CD8-positive, alpha-beta memory T cell (primary cell): ENCODE results near the gene RASGRP4. TPM values are rescaled to one million over a fixed set of nuclear protein-coding genes. Genes with fewer than 3 reads are reported as not detected.
"Not testable (repeated sequence)": the region's sequence is repeated elsewhere in the genome, so short reads cannot be mapped to it uniquely, and the experiment has no call there.

ENCODE experiments used
- CTCF ChIA-PET: fragments of 350-600 bp; sonication (Branson Sonifier 250); formaldehyde crosslinking; loops from one replicate; lab custom pipeline; 2021; ENCODE audit warnings: antibody characterized with exemption; lab: Charles Lee
- POLR2A ChIA-PET: fragments of 350-600 bp; sonication (Branson Sonifier 250); formaldehyde crosslinking; loops from one replicate; lab custom pipeline; 2021; ENCODE audit warnings: antibody characterized with exemption; lab: Charles Lee
- DNase-seq, 5 donors: peaks; one replicate each; pipeline versions ENCODE4 v3.0.0 to v3.0.0-alpha.2; 2020 to 2022; ENCODE audit warnings: mixed read lengths in 1 of 5
- H3K27ac ChIP-seq: one replicate; pipeline ENCODE4 v1.7.0; 2013; ENCODE audit warnings: low read depth, mild to moderate bottlenecking, low read length, moderate library complexity
- H3K27me3 ChIP-seq: 2 replicates; pipeline ENCODE4 v1.7.0; 2013; ENCODE audit warnings: low read length, mild to moderate bottlenecking; ENCODE audit not compliant: insufficient read depth, poor library complexity, severe bottlenecking
- H3K36me3 ChIP-seq: 2 replicates; pipeline ENCODE4 v1.7.0; 2013; ENCODE audit warnings: mild to moderate bottlenecking, low read length, moderate library complexity; ENCODE audit not compliant: insufficient read depth
- H3K4me1 ChIP-seq: 2 replicates; pipeline ENCODE4 v1.7.0; 2013; ENCODE audit warnings: mild to moderate bottlenecking, low read length, moderate library complexity; ENCODE audit not compliant: insufficient read depth
- H3K4me3 ChIP-seq: 2 replicates; pipeline ENCODE4 v1.7.0; 2013; ENCODE audit warnings: mild to moderate bottlenecking, low read length
- H3K9me3 ChIP-seq: 2 replicates; pipeline ENCODE4 v1.7.0; 2013; ENCODE audit warnings: mild to moderate bottlenecking, low read length
- H3K27ac Mint-ChIP-seq, 8 donors: one replicate each; pipeline ENCODE4 v1.8.0; 2020 to 2021; ENCODE audit warnings: mixed read lengths in 8 of 8, mild to moderate bottlenecking in 6 of 8, inconsistent platforms in 3 of 8, moderate library complexity in 3 of 8
- H3K27me3 Mint-ChIP-seq, 2 donors: one replicate each; pipeline ENCODE4 v1.8.0; 2020 to 2021; ENCODE audit warnings: mixed read lengths in 2 of 2, mild to moderate bottlenecking in 1 of 2, moderate library complexity in 1 of 2
- H3K36me3 Mint-ChIP-seq, 3 donors: one replicate each; pipeline ENCODE4 v1.8.0; 2020 to 2021; ENCODE audit warnings: mixed read lengths in 3 of 3, inconsistent platforms in 1 of 3, mild to moderate bottlenecking in 1 of 3
- H3K4me1 Mint-ChIP-seq, 3 donors: one replicate each; pipeline ENCODE4 v1.8.0; 2020 to 2021; ENCODE audit warnings: mixed read lengths in 3 of 3, inconsistent platforms in 1 of 3, mild to moderate bottlenecking in 1 of 3
- H3K4me3 Mint-ChIP-seq, 7 donors: one replicate each; pipeline ENCODE4 v1.8.0; 2020 to 2021; ENCODE audit warnings: mixed read lengths in 7 of 7, mild to moderate bottlenecking in 6 of 7, moderate library complexity in 4 of 7, inconsistent platforms in 2 of 7
- H3K9me3 Mint-ChIP-seq, 5 donors: one replicate each; pipeline ENCODE4 v1.8.0; 2020 to 2022; ENCODE audit warnings: mixed read lengths in 5 of 5, mild to moderate bottlenecking in 3 of 5, moderate library complexity in 2 of 5, inconsistent platforms in 1 of 5
- polyA plus RNA-seq: library from polyadenylated mRNA; unstranded; fragments of 300-500 nt; fragmentation: Illumina TruSeq; gene quantifications from one replicate; pipeline ENCODE4 v1.2.3, GENCODE V29; 2021
- total RNA-seq, 2 experiments: library from RNA; stranded (reverse); gene quantifications; one replicate each; pipeline ENCODE4 v1.2.3, GENCODE V29; 2021

Gene RASGRP4
- total and polyA plus RNA-seq, 3 experiments from 2014 or later: 1.8 to 2.0 TPM; not detected in 1

DNA sequence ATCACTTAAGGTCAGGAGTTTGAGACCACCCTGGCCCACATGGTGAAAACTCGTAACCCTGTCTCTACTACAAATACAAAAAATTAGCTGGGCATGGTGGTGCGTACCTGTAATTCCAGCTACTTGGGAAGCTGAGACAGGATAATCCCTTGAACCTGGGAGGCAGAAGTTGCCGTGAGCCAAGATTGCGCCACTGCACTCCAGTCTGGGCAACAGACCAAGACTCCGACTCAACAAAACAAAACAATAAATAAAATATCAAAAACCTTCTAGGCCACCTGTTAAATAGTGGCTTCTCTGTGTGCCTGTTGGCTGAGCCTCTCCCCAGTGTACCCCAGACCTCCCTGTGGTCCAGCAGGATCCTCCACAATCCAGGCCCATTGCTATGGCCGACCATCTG is 54.9 kb downstream of the RASGRP4 start:
- H3K9me3 Mint-ChIP-seq: no peaks in the 10 kb centered on the region
- CTCF ChIA-PET: no interaction called here

DNA sequence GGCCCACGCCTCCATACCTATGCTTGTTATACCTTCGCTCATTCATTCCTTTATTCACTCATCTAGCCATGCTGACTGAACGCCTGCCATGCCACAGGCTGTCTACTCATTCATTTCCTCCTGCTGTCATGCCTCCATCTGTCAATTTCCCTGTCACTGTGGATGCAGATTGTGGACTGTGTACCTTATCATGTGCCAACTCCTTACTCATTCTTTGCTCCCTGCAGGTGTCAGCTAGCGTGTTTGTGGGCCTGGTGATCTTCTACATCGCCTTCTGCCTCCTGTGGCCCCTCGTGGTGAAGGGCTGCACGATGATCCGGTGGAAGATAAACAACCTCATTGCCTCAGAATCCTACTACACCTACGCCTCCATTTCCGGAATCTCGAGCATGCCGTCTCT is 55.7 kb downstream of the RASGRP4 start:
- H3K4me3 ChIP-seq: no peak overlapping the region
- no peak overlapping the region for H3K27ac ChIP-seq
- CTCF ChIA-PET: interaction anchor here (1.8 kb wide), 1 partner anchor 33 kb away, joined by 4 read pairs; the partner anchor contains the start of gene FAM98C
- H3K9me3 ChIP-seq: no peaks in the 10 kb centered on the region
- POLR2A ChIA-PET: no interaction called here
- no peaks in the 10 kb centered on the region for H3K27me3 ChIP-seq
- Mint-ChIP-seq H3K27ac (peak overlapping the region in 2 of 8 donors; percentile 66 to 85), H3K36me3 (peaks cover 0 to 8% (median 1%) of the 10 kb centered on the region in 3 donors), H3K4me1 (peaks cover 12 to 13% (median 12%) of the 10 kb centered on the region in 3 donors), H3K27me3 (peaks cover 12 to 19% of the 10 kb centered on the region in 2 donors), H3K9me3 (no peaks in the 10 kb centered on the region), H3K4me3 (peak overlapping the region in 1 of 7 donors; percentile 68)
- peaks cover 3% of the 10 kb centered on the region for H3K4me1 ChIP-seq
- DNase-seq: no peak
- H3K36me3 ChIP-seq: no peaks in the 10 kb centered on the region

More for the DNA sequence above, 54.9 kb downstream of the RASGRP4 start:
- no peak overlapping the region for H3K4me3 Mint-ChIP-seq
- POLR2A ChIA-PET: no interaction called here
- H3K4me1 Mint-ChIP-seq: peaks cover 20 to 21% (median 20%) of the 10 kb centered on the region in 3 donors
- Histone ChIP-seq H3K4me3 (no peak overlapping the region), H3K27ac (no peak overlapping the region), H3K9me3 (no peaks in the 10 kb centered on the region), H3K36me3 (peaks cover 3% of the 10 kb centered on the region), H3K4me1 (peaks cover 10% of the 10 kb centered on the region), H3K27me3 (no peaks in the 10 kb centered on the region)
- peak overlapping the region in 1 of 8 donors; percentile 58 for H3K27ac Mint-ChIP-seq
- peaks cover 12 to 19% of the 10 kb centered on the region in 2 donors for H3K27me3 Mint-ChIP-seq
- DNase-seq: no peak
- H3K36me3 Mint-ChIP-seq: peaks cover 0 to 13% (median 3%) of the 10 kb centered on the region in 3 donors

DNA sequence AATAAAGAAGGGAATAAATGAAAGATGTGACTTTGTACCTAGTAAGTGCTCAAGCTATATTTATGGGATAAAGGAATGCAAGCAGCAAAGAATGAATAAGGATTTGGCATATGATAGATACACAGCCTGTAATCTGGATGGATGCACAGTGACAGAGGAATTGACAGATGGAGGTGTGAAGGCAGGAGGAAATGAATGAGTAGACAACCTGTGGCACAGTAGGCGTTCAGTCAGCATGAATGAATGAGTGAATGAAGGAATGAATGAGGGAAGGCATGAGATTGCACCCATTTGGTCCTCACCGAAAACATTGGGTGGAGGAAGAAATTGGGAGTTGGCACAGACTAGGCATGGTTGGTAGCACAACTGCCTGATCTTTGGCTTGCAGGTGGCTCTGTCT is 56.4 kb downstream of the RASGRP4 start:
- Histone ChIP-seq H3K9me3 (no peaks in the 10 kb centered on the region), H3K4me3 (no peak overlapping the region), H3K27me3 (no peaks in the 10 kb centered on the region), H3K27ac (no peak overlapping the region), H3K36me3 (no peaks in the 10 kb centered on the region), H3K4me1 (no peaks in the 10 kb centered on the region)
- peak overlapping the region in 1 of 8 donors; percentile 13 for H3K27ac Mint-ChIP-seq
- peaks cover 12 to 19% of the 10 kb centered on the region in 2 donors for H3K27me3 Mint-ChIP-seq
- H3K36me3 Mint-ChIP-seq: peaks cover 0 to under 1% (median 0%) of the 10 kb centered on the region in 3 donors
- DNase-seq: no peak
- peaks cover 5 to 6% (median 5%) of the 10 kb centered on the region in 3 donors for H3K4me1 Mint-ChIP-seq
- ChIA-PET POLR2A (no interaction called here), CTCF (interaction anchor here (1.8 kb wide), 1 partner anchor 33 kb away, joined by 4 read pairs; the partner anchor contains the start of gene FAM98C)
- no peaks in the 10 kb centered on the region for H3K9me3 Mint-ChIP-seq
- H3K4me3 Mint-ChIP-seq: peak overlapping the region in 1 of 7 donors; percentile 21

DNA sequence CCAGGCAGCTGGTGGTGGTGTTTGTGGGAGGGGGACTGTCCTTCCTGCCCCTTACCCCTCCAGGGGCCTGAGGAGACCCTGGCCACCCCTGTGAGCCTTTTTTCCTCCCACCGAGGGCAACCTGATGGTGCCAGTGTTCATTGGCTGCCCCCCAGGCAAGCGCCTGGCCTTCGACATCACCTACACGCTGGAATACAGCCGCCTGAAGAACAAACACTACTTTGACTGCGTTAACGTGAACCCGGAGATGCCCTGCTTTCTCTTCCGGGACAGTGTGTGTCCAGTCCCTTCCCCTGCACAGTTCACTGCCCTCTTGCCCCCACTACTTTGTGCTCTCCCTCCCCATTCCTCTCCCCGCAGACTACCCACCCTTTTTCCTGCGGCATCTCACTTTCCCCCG is 59.0 kb downstream of the RASGRP4 start:
- Histone ChIP-seq H3K4me1 (peaks cover 8% of the 10 kb centered on the region), H3K4me3 (no peak overlapping the region), H3K9me3 (no peaks in the 10 kb centered on the region), H3K27ac (no peak overlapping the region), H3K36me3 (no peaks in the 10 kb centered on the region), H3K27me3 (no peaks in the 10 kb centered on the region)
- H3K9me3 Mint-ChIP-seq: no peaks in the 10 kb centered on the region
- H3K36me3 Mint-ChIP-seq: no peaks in the 10 kb centered on the region
- no peak overlapping the region for H3K27ac Mint-ChIP-seq
- no peak overlapping the region for H3K4me3 Mint-ChIP-seq
- H3K4me1 Mint-ChIP-seq: peaks cover 0 to 9% (median 0%) of the 10 kb centered on the region in 3 donors
- no peak for DNase-seq
- ChIA-PET POLR2A (no interaction called here), CTCF (no interaction called here)
- H3K27me3 Mint-ChIP-seq: peaks cover 12 to 19% of the 10 kb centered on the region in 2 donors

DNA sequence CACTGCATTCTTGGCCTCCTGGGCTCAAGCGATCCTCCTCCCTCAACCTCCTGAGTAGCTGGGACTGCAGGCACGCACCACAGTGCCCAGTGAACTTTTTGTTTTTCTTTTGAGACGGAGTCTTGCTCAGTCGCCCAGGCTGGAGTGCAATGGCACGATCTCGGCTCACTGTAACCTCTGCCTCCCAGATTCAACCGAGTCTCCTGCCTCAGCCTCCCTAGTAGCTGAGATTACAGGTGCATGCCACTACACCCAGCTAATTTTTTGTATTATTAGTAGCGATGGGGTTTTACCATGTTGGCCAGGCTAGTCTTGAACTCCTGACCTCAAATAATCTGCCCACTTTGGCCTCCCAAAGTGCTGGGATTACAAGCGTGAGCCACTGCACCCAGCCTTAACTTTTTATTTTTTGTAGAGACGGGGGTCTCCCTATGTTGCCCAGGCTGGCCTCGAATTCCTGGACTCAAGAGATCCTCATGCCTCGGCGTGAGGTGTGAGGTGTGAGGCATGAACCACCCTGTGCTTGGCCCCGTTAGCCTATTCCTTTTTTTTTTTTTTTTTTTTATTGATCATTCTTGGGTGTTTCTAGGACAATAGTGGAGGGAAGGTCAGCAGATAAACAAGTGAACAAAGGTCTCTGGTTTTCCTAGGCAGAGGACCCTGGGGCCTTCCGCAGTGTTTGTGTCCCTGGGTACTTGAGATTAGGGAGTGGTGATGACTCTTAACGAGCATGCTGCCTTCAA is 62.9 kb downstream of the RASGRP4 start:
- H3K9me3 Mint-ChIP-seq, H3K27ac Mint-ChIP-seq, H3K36me3 ChIP-seq, H3K9me3 ChIP-seq, H3K27me3 ChIP-seq, CTCF ChIA-PET, H3K36me3 Mint-ChIP-seq, H3K27ac ChIP-seq, DNase-seq: not testable (repeated sequence)
- Mint-ChIP-seq H3K4me3 (peak overlapping the region; percentile 17 to 93 (median 65)), H3K4me1 (peaks cover 8 to 22% (median 13%) of the 10 kb centered on the region in 3 donors), H3K27me3 (peaks cover 5 to 11% of the 10 kb centered on the region in 2 donors)
- Histone ChIP-seq H3K4me1 (peaks cover 12% of the 10 kb centered on the region), H3K4me3 (peak overlapping the region; percentile 66)
- POLR2A ChIA-PET: interaction anchor here (1.1 to 2.3 kb wide), 3 partner anchors 10 to 33 kb away, joined by 4 to 11 read pairs (median 9); partner anchors contain the start of gene PSMD8

DNA sequence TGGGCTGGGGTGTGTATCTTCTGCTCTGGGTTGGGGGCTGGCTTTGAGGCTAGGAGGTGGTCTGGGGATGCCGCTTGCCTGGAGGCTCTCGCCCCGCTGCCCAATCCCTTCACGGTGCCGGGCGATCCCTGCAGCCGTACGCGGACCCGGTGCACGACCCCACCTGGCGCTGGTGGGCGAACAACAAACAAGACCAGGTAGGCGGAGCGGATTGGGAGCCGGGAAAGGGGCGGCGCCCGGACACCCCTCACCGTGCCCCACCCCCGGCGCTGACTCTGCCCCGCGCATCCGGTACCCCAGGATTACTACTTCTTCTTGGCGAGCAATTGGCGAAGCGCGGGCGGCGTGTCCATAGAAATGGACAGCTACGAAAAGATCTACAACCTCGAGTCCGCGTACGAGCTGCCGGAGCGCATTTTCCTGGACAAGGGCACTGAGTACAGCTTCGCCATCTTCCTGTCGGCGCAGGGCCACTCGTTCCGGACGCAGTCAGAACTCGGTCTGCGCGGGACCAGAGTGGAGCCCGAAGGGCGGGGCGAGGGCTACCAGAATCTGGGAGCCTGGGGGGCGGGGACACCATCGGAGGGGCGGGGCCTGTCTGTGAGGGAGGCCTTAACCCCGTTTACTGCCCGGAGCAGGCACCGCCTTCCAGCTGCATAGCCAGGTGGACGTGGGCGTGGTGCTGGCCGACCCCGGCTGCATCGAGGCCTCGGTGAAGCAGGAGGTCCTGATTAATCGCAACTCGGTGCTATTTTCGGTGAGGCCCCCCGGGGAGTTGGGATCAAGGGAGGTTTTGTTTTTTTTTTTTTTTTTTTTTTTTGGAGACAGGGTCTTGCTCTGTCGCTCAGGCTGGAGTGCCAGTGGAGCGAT is 63.7 kb downstream of the RASGRP4 start:
- peaks cover 5 to 7% of the 10 kb centered on the region in 2 donors for H3K27me3 Mint-ChIP-seq
- Histone ChIP-seq H3K27me3 (no peaks in the 10 kb centered on the region), H3K4me3 (peak overlapping the region; percentile 66), H3K9me3 (no peaks in the 10 kb centered on the region), H3K4me1 (peaks cover 12% of the 10 kb centered on the region), H3K27ac (no peak overlapping the region), H3K36me3 (no peaks in the 10 kb centered on the region)
- no peaks in the 10 kb centered on the region for H3K36me3 Mint-ChIP-seq
- ChIA-PET POLR2A (interaction anchor here (1.0 to 2.3 kb wide), 4 partner anchors 11 to 34 kb away, joined by 3 to 11 read pairs (median 6); partner anchors contain the start of genes GGN and PSMD8), CTCF (interaction anchor here (2.0 kb wide), 1 partner anchor 27 kb away, joined by 7 read pairs; the partner anchor contains the start of gene CATSPERG)
- no peaks in the 10 kb centered on the region for H3K9me3 Mint-ChIP-seq
- peak overlapping the region in 4 of 8 donors; percentile 10 to 82 (median 36) for H3K27ac Mint-ChIP-seq
- peaks cover 8 to 22% (median 13%) of the 10 kb centered on the region in 3 donors for H3K4me1 Mint-ChIP-seq
- DNase-seq: peak; percentile 43 to 76 (median 50)
- peak overlapping the region; percentile 69 to 93 (median 84) for H3K4me3 Mint-ChIP-seq

DNA sequence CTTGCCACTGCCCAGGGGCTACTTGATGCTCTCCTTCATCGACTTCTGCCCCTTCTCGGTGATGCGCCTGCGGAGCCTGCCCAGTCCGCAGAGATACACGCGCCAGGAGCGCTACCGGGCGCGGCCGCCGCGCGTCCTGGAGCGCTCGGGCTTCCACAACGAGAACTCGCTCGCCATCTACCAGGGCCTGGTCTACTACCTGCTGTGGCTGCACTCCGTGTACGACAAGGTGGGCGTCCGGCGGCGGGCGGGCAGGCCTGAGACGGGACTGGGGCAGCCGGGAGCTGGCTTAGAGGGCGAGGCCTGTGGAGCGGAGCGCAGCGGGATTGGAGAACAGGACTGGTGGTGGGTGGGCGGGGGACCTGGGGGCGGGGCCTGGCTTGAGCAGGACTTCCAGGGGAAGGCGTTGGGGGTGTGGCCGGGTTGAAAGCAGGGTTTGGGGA is 64.4 kb downstream of the RASGRP4 start:
- Mint-ChIP-seq H3K36me3 (no peaks in the 10 kb centered on the region), H3K27ac (peak overlapping the region in 1 of 8 donors; percentile 52), H3K4me3 (peak overlapping the region; percentile 69 to 93 (median 84)), H3K4me1 (peaks cover 8 to 22% (median 13%) of the 10 kb centered on the region in 3 donors), H3K27me3 (peaks cover 3 to 7% of the 10 kb centered on the region in 2 donors), H3K9me3 (no peaks in the 10 kb centered on the region)
- H3K4me3 ChIP-seq: peak overlapping the region; percentile 66
- H3K36me3 ChIP-seq: no peaks in the 10 kb centered on the region
- CTCF ChIA-PET: interaction anchor here (1.6 to 2.0 kb wide), 2 partner anchors 26 to 41 kb away, joined by 5 to 7 read pairs; partner anchors contain the start of genes CATSPERG and FAM98C
- POLR2A ChIA-PET: interaction anchor here (1.0 to 2.3 kb wide), 3 partner anchors 12 to 34 kb away, joined by 3 to 11 read pairs (median 9); partner anchors contain the start of genes GGN and PSMD8
- H3K9me3 ChIP-seq: no peaks in the 10 kb centered on the region
- H3K27ac ChIP-seq: no peak overlapping the region
- DNase-seq: peak; percentile 37 to 72 (median 48)
- peaks cover 12% of the 10 kb centered on the region for H3K4me1 ChIP-seq
- H3K27me3 ChIP-seq: no peaks in the 10 kb centered on the region
